Measurements from ENCODE around the gene FTO. TPM values are rescaled to one million over a fixed set of nuclear protein-coding genes. Genes with fewer than 3 reads are reported as not detected.

Gene FTO
- total and polyA plus RNA-seq, 2 of the 8 experiments (the other 6 are each of a cell fraction or from before 2014, with no cell fraction given): 34.5 to 59.8 TPM

GRCh38 chr16:54129810-54130209, 425.9 kb downstream of the FTO start (continued):
- TF ChIP-seq CHD7 (IDR thresholded peaks at IDR 0.05; ENCODE audit: insufficient replicate concordance, low read length): no peak
- TF ChIP-seq TAF1 (IDR thresholded peaks at IDR 0.05; ENCODE audit: low read depth, low read length): no peak
- TF ChIP-seq CREB1 (IDR thresholded peaks at IDR 0.05): no peak
- TF ChIP-seq BCL11A (IDR thresholded peaks at IDR 0.05; ENCODE audit: low read depth in 2 of 2, low read length in 2 of 2): no peak
- no peak for TF ChIP-seq SP2 (IDR thresholded peaks at IDR 0.05; ENCODE audit: low read length)

All from H1 (cell line).